ENCODE results near the gene INKA1.

DNA sequence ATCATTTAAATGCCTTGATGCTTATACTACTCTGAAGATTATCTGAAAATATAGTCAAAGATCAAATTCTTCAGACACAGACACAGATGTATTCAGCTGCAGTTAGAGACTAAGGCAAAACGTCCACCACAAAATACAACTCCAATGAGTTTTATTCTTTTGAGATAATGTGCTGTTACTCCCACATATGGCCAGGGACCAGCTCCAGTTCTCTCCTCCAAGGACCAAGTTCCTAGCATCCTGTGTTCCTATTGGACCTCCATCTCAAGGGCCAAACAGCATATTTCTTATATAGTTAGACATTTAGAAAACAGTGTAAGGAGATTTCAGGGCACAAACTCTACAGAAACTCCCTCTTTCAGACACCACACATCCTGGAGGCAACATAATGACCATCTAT, 43.8 kb upstream of the INKA1 start:
- TF ChIP-seq MXI1 (conservative IDR thresholded peaks at IDR 0.05; ENCODE audit: poor library complexity, severe bottlenecking) (no peak), EZH2 (IDR thresholded peaks at IDR 0.05; ENCODE audit: borderline replicate concordance, insufficient read depth, low read length, poor library complexity, severe bottlenecking) (no peak), TAF1 (IDR thresholded peaks at IDR 0.05; ENCODE audit: low read depth) (no peak), EP300 (conservative IDR thresholded peaks at IDR 0.05; ENCODE audit: poor library complexity, severe bottlenecking) (no peak)
- TF ChIP-seq, protein P1, sequence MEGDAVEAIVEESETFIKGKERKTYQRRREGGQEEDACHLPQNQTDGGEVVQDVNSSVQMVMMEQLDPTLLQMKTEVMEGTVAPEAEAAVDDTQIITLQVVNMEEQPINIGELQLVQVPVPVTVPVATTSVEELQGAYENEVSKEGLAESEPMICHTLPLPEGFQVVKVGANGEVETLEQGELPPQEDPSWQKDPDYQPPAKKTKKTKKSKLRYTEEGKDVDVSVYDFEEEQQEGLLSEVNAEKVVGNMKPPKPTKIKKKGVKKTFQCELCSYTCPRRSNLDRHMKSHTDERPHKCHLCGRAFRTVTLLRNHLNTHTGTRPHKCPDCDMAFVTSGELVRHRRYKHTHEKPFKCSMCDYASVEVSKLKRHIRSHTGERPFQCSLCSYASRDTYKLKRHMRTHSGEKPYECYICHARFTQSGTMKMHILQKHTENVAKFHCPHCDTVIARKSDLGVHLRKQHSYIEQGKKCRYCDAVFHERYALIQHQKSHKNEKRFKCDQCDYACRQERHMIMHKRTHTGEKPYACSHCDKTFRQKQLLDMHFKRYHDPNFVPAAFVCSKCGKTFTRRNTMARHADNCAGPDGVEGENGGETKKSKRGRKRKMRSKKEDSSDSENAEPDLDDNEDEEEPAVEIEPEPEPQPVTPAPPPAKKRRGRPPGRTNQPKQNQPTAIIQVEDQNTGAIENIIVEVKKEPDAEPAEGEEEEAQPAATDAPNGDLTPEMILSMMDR (IDR thresholded peaks at IDR 0.05; ENCODE audit: poor library complexity, severe bottlenecking), result no peak
- TF ChIP-seq, protein P2, sequence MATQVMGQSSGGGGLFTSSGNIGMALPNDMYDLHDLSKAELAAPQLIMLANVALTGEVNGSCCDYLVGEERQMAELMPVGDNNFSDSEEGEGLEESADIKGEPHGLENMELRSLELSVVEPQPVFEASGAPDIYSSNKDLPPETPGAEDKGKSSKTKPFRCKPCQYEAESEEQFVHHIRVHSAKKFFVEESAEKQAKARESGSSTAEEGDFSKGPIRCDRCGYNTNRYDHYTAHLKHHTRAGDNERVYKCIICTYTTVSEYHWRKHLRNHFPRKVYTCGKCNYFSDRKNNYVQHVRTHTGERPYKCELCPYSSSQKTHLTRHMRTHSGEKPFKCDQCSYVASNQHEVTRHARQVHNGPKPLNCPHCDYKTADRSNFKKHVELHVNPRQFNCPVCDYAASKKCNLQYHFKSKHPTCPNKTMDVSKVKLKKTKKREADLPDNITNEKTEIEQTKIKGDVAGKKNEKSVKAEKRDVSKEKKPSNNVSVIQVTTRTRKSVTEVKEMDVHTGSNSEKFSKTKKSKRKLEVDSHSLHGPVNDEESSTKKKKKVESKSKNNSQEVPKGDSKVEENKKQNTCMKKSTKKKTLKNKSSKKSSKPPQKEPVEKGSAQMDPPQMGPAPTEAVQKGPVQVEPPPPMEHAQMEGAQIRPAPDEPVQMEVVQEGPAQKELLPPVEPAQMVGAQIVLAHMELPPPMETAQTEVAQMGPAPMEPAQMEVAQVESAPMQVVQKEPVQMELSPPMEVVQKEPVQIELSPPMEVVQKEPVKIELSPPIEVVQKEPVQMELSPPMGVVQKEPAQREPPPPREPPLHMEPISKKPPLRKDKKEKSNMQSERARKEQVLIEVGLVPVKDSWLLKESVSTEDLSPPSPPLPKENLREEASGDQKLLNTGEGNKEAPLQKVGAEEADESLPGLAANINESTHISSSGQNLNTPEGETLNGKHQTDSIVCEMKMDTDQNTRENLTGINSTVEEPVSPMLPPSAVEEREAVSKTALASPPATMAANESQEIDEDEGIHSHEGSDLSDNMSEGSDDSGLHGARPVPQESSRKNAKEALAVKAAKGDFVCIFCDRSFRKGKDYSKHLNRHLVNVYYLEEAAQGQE (IDR thresholded peaks at IDR 0.05; ENCODE audit: borderline replicate concordance), result no peak
